ENCODE data around the gene RASAL3. TPM values are rescaled to one million over a fixed set of nuclear protein-coding genes. Genes with fewer than 3 reads are reported as not detected.

Gene RASAL3
- total and polyA plus RNA-seq, 2 of the 8 experiments (the other 6 are each of a cell fraction or from before 2014, with no cell fraction given): 0.19 to 0.63 TPM

DNA sequence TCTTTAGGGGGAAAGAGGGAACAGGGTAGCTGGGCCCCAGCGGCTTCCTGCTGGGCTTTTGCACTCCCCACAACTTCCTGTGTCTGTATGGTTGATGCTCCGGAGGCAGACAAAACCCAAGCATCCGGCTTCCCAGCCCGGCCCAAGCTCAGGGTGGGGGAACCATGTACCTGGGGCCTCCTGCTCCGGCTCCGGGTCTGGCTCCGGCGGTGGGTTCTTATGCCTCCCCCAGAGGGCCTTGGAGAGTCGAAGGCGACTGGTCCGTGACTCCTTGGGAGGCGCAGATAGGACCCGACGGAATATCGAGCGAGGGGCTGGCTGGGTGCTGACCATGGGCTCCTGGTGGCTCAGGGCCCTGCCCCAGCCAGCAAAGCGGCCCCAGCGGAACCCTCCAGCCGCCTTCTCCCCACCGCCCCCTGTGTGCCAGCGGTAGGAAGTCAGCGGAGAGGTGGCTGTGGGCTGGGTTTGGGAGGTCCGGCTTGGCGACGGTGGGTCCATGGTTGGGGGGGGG is 428 bp downstream of the RASAL3 start:
- Histone ChIP-seq H4K5ac (ENCODE audit: insufficient read length, low read depth, low read length) (no peak overlapping the region), H3K9me3 (ENCODE audit: insufficient read depth in 2 of 2, low read depth in 1 of 2, low read length in 1 of 2) (no peaks in the 10 kb centered on the region), H3K4ac (replicated peaks; ENCODE audit: insufficient read length, low read depth, low read length) (no peak overlapping the region), H3K56ac (replicated peaks; ENCODE audit: insufficient read length, low read depth, low read length) (no peak overlapping the region), H2BK12ac (ENCODE audit: low read depth, low read length) (no peak overlapping the region; the same call in 1 of the 2 replicates), H3K23ac (ENCODE audit: insufficient read length) (no peak overlapping the region), H3K4me3 (ENCODE audit: extremely low read depth in 1 of 4, insufficient read depth in 2 of 4, low read depth in 3 of 4, low read length in 4 of 4) (peak overlapping the region in 1 of 4 experiments; percentile 33; a peak in 1 of 8 replicates), H3K4me1 (replicated peaks in 1 of 4; ENCODE audit: control insufficient read depth in 3 of 4, insufficient read depth in 4 of 4, low read length in 3 of 4) (0 out of 7 replicates have a peak, but pooled peaks cover 0 to 2% (median 0%) of the 10 kb centered on the region in 4 experiments), H3K79me2 (ENCODE audit: control insufficient read depth in 1 of 2, insufficient read depth in 2 of 2, low read length in 2 of 2) (no peaks in the 10 kb centered on the region), H3K14ac (ENCODE audit: insufficient read length) (no peak overlapping the region), H2BK5ac (ENCODE audit: low read depth, low read length) (no peak overlapping the region), H3K23me2 (ENCODE audit: low read depth, low read length) (peaks cover 2% of the 10 kb centered on the region; the same call in 1 of the 2 replicates), H3K4me2 (ENCODE audit: insufficient read depth in 1 of 2, low read depth in 2 of 2, low read length in 2 of 2) (peak overlapping the region in 1 of 2 experiments; percentile 9; a peak in 2 of 4 replicates), H3K9ac (replicated peaks in 1 of 4; ENCODE audit: extremely low read depth in 1 of 4, low read depth in 3 of 4, low read length in 3 of 4) (no peak overlapping the region), H3K79me1 (ENCODE audit: low read depth, low read length) (no peaks in the 10 kb centered on the region), H4K91ac (replicated peaks; ENCODE audit: insufficient read length, low read length) (no peak overlapping the region), H3K36me3 (ENCODE audit: control insufficient read depth in 2 of 4, insufficient read depth in 4 of 4, low read length in 3 of 4) (no peaks in the 10 kb centered on the region), H3K18ac (ENCODE audit: extremely low read depth, low read length) (no peak overlapping the region), H2AK5ac (ENCODE audit: low read depth, low read length) (no peak overlapping the region), H3K27ac (ENCODE audit: low read depth, low read length) (no peak overlapping the region), H2AFZ (ENCODE audit: low read length) (no peak overlapping the region), H4K20me1 (replicated peaks in 1 of 2; ENCODE audit: control insufficient read depth in 1 of 2, insufficient read depth in 2 of 2, low read length in 2 of 2) (peaks cover under 1 to 5% of the 10 kb centered on the region in 2 experiments), H2BK20ac (ENCODE audit: low read length) (no peak overlapping the region), H3K27me3 (replicated peaks in 1 of 4; ENCODE audit: control insufficient read depth in 3 of 4, extremely low read depth in 1 of 4, insufficient read depth in 3 of 4, low read length in 3 of 4) (peaks cover 5 to 22% (median 12%) of the 10 kb centered on the region in 4 experiments), H2BK15ac (ENCODE audit: low read length) (no peak overlapping the region), H2BK120ac (replicated peaks; ENCODE audit: low read depth, low read length) (no peak overlapping the region), H4K8ac (ENCODE audit: extremely low read depth, insufficient read depth, low read length) (peak overlapping the region; percentile 79; the same call in 1 of the 2 replicates)
- DNase-seq (ENCODE audit: low read depth in 1 of 2, low spot score in 2 of 2) (no peak), FAIRE-seq (no peak)
- ChIA-PET CTCF (ENCODE audit: partially characterized antibody) (interaction anchor here (1.1 to 4.5 kb wide), 2 partner anchors 9 to 33 kb away, joined by 3 to 25 read pairs; no protein-coding TSS in a partner anchor), POLR2A (ENCODE audit: partially characterized antibody) (no interaction called here)
- 0 out of 4 replicates have a peak, but pooled peaks of 1 of the 2 experiments have one; percentile 4 for TF ChIP-seq RAD21 (IDR thresholded peaks at IDR 0.05 in 1 of 2, conservative IDR thresholded peaks at IDR 0.05 in 1 of 2; ENCODE audit: low read depth in 2 of 2, low read length in 2 of 2)
- TF ChIP-seq, protein P1, sequence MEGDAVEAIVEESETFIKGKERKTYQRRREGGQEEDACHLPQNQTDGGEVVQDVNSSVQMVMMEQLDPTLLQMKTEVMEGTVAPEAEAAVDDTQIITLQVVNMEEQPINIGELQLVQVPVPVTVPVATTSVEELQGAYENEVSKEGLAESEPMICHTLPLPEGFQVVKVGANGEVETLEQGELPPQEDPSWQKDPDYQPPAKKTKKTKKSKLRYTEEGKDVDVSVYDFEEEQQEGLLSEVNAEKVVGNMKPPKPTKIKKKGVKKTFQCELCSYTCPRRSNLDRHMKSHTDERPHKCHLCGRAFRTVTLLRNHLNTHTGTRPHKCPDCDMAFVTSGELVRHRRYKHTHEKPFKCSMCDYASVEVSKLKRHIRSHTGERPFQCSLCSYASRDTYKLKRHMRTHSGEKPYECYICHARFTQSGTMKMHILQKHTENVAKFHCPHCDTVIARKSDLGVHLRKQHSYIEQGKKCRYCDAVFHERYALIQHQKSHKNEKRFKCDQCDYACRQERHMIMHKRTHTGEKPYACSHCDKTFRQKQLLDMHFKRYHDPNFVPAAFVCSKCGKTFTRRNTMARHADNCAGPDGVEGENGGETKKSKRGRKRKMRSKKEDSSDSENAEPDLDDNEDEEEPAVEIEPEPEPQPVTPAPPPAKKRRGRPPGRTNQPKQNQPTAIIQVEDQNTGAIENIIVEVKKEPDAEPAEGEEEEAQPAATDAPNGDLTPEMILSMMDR (IDR thresholded peaks at IDR 0.05; ENCODE audit: control extremely low read depth in 1 of 3, insufficient read depth in 1 of 3, low read depth in 1 of 3, low read length in 3 of 3): peak in 2 of 3 experiments; percentile 1 to 8; a peak in 2 of 4 replicates
- TF ChIP-seq, protein P2, sequence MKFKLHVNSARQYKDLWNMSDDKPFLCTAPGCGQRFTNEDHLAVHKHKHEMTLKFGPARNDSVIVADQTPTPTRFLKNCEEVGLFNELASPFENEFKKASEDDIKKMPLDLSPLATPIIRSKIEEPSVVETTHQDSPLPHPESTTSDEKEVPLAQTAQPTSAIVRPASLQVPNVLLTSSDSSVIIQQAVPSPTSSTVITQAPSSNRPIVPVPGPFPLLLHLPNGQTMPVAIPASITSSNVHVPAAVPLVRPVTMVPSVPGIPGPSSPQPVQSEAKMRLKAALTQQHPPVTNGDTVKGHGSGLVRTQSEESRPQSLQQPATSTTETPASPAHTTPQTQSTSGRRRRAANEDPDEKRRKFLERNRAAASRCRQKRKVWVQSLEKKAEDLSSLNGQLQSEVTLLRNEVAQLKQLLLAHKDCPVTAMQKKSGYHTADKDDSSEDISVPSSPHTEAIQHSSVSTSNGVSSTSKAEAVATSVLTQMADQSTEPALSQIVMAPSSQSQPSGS (IDR thresholded peaks at IDR 0.05; ENCODE audit: low read length): no peak
- TF ChIP-seq JUND (IDR thresholded peaks at IDR 0.05; ENCODE audit: low read length): no peak
- TF ChIP-seq SIN3A (conservative IDR thresholded peaks at IDR 0.05 in 1 of 2, IDR thresholded peaks at IDR 0.05 in 1 of 2; ENCODE audit: low read depth in 1 of 2, low read length in 2 of 2): no peak
- no peak for TF ChIP-seq JUN (IDR thresholded peaks at IDR 0.05; ENCODE audit: low read depth, low read length)
- no peak for TF ChIP-seq KDM5A (IDR thresholded peaks at IDR 0.05; ENCODE audit: low read length)
- WGBS, 2 experiments (ENCODE audit: extremely low coverage in 1 of 2, insufficient coverage in 1 of 2, insufficient read length in 1 of 2, insufficient replicate concordance in 2 of 2, low coverage in 1 of 2, low lambda C conversion rate in 2 of 2, missing lambda C conversion rate in 1 of 2): 72% methylated on average over 11 of the region's 25 CpGs; no CpG with 5 or more reads in 1 of the 2 experiments

All from H1 (cell line).